GM12878 (cell line): ENCODE results near the gene AQP7.

Source experiments
- GABPA ChIP-seq: IDR thresholded peaks from 2 replicates; pipeline ENCODE4 v1.6.1; 2014; ENCODE audit warnings: antibody characterized with exemption, low read depth, mild to moderate bottlenecking, inconsistent platforms
- TF ChIP-seq, protein P1 (sequence below), 3 experiments: IDR thresholded peaks in 2 of 3; conservative IDR thresholded peaks in 1 of 3; 2 replicates each; pipeline ENCODE4 v1.5.1; 2011; ENCODE audit warnings: low read depth in 3 of 3, low read length in 3 of 3, mild to moderate bottlenecking in 3 of 3, control low read depth in 2 of 3, moderate library complexity in 2 of 3, inconsistent platforms in 1 of 3, mixed read lengths in 1 of 3; ENCODE audit not compliant: control insufficient read depth in 2 of 3, insufficient read depth in 1 of 3; ENCODE audit errors: extremely low read depth in 1 of 3

DNA sequence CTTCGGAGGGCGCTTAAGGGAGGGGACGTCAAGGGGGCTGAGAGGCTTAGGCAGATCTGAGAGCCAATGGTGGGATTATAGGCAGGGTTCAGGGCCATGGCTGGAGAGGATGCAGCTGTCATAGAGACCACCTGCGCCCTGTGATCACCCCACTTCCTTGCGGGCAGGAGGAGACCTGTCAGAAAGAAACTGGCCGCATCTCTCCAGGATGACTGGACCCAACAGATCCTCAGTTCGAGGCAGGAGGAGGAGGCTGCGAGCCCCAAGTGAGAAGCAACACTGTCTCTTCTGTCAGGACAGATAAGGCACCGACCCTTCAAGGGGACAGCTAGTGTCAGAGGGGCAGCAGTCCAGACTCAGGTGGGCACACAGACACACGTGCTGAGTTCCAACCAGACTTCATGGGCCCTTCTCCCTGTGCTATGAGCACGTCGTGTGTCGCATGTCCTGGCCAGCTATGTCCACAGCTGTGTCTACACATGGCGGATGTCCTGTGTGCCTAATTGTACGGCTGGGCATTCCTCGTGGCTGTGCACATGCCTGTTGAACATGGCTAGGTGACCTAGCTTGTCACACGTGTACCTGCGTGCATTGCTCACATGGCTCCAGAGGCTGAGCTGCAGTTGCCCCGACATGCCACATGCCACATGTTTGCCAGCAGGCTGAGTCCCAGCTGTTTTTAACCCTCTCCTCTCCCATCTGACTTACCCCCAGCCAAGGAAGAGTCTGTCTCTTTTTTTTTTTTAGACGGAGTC, 45.6 kb upstream of the AQP7 start:
- TF ChIP-seq, protein P1, sequence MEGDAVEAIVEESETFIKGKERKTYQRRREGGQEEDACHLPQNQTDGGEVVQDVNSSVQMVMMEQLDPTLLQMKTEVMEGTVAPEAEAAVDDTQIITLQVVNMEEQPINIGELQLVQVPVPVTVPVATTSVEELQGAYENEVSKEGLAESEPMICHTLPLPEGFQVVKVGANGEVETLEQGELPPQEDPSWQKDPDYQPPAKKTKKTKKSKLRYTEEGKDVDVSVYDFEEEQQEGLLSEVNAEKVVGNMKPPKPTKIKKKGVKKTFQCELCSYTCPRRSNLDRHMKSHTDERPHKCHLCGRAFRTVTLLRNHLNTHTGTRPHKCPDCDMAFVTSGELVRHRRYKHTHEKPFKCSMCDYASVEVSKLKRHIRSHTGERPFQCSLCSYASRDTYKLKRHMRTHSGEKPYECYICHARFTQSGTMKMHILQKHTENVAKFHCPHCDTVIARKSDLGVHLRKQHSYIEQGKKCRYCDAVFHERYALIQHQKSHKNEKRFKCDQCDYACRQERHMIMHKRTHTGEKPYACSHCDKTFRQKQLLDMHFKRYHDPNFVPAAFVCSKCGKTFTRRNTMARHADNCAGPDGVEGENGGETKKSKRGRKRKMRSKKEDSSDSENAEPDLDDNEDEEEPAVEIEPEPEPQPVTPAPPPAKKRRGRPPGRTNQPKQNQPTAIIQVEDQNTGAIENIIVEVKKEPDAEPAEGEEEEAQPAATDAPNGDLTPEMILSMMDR (IDR thresholded peaks at IDR 0.05 in 2 of 3, conservative IDR thresholded peaks at IDR 0.05 in 1 of 3; ENCODE audit: control insufficient read depth in 2 of 3, extremely low read depth in 1 of 3, insufficient read depth in 1 of 3, low read depth in 3 of 3, low read length in 3 of 3): no peak
- TF ChIP-seq GABPA: no peak
